Trophoblast cell (in vitro differentiated cells and primary cell): Measurements from ENCODE around the gene GDAP2.

Experiments used
- DNase-seq, 2 donors: peaks; one replicate each; pipeline ENCODE4 v3.0.0-alpha.2; 2016
- H2AFZ ChIP-seq: 2 replicates; pipeline ENCODE4 v1.6.1; 2013; ENCODE audit warnings: low read length, moderate library complexity, mild to moderate bottlenecking; ENCODE audit not compliant: insufficient read depth, poor library complexity
- H2AK5ac ChIP-seq: 2 replicates; pipeline ENCODE4 v1.6.1; 2013; ENCODE audit warnings: mild to moderate bottlenecking, low read length
- H2BK120ac ChIP-seq: 2 replicates; pipeline ENCODE4 v1.6.1; 2013; ENCODE audit warnings: low read length, mild to moderate bottlenecking, moderate library complexity; ENCODE audit not compliant: insufficient read depth, poor library complexity
- H2BK12ac ChIP-seq: 2 replicates; pipeline ENCODE4 v1.6.1; 2013; ENCODE audit warnings: mild to moderate bottlenecking, low read length, moderate library complexity
- H2BK5ac ChIP-seq: 2 replicates; pipeline ENCODE4 v1.6.1; 2013; ENCODE audit warnings: low read length, low read depth, moderate library complexity, mild to moderate bottlenecking; ENCODE audit not compliant: poor library complexity
- H3K14ac ChIP-seq: 2 replicates; pipeline ENCODE4 v1.6.1; 2013; ENCODE audit warnings: mild to moderate bottlenecking, low read length
- H3K18ac ChIP-seq: 2 replicates; pipeline ENCODE4 v1.6.1; 2013; ENCODE audit warnings: mild to moderate bottlenecking, low read length
- H3K23ac ChIP-seq: 2 replicates; pipeline ENCODE4 v1.6.1; 2013; ENCODE audit warnings: low read length
- H3K27ac ChIP-seq: 2 replicates; pipeline ENCODE4 v1.5.1; 2013; ENCODE audit warnings: low read depth, mild to moderate bottlenecking, inconsistent platforms, low read length, moderate library complexity
- H3K27me3 ChIP-seq: 2 replicates; pipeline ENCODE4 v1.6.1; 2013; ENCODE audit warnings: inconsistent platforms, mild to moderate bottlenecking, low read length, moderate library complexity; ENCODE audit not compliant: insufficient read depth
- H3K36me3 ChIP-seq, 2 experiments: 1 replicate in 1 of 2; 2 replicates in 1 of 2; pipeline ENCODE4 v1.6.1; 2013; ENCODE audit warnings: low read length in 2 of 2, mild to moderate bottlenecking in 2 of 2, moderate library complexity in 1 of 2; ENCODE audit not compliant: insufficient read depth in 2 of 2, control insufficient read depth in 1 of 2
- H3K4ac ChIP-seq: 2 replicates; pipeline ENCODE4 v1.6.1; 2013; ENCODE audit warnings: low read depth, mild to moderate bottlenecking, low read length, moderate library complexity
- H3K4me1 ChIP-seq, 2 experiments: 1 replicate in 1 of 2; 2 replicates in 1 of 2; pipeline ENCODE4 v1.6.1; 2013; ENCODE audit warnings: low read length in 2 of 2, mild to moderate bottlenecking in 2 of 2, moderate library complexity in 1 of 2; ENCODE audit not compliant: insufficient read depth in 2 of 2, control insufficient read depth in 1 of 2
- H3K4me2 ChIP-seq: 2 replicates; pipeline ENCODE4 v1.6.1; 2013; ENCODE audit warnings: inconsistent platforms, mild to moderate bottlenecking, low read length, moderate library complexity
- H3K4me3 ChIP-seq: 2 replicates; pipeline ENCODE4 v1.5.1; 2013; ENCODE audit warnings: mild to moderate bottlenecking, low read depth, low read length, inconsistent platforms
- H3K79me1 ChIP-seq: one replicate; pipeline ENCODE4 v1.6.1; 2013; ENCODE audit warnings: low read length
- H3K79me2 ChIP-seq: 2 replicates; pipeline ENCODE4 v1.6.1; 2013; ENCODE audit warnings: low read length, mild to moderate bottlenecking; ENCODE audit not compliant: control insufficient read depth, insufficient read depth, poor library complexity
- H3K9ac ChIP-seq: 2 replicates; pipeline ENCODE4 v1.6.1; 2013; ENCODE audit warnings: mild to moderate bottlenecking, low read length
- H3K9me3 ChIP-seq: 2 replicates; pipeline ENCODE4 v1.6.1; 2013; ENCODE audit warnings: low read depth, mild to moderate bottlenecking, control low read depth, inconsistent platforms, low read length; ENCODE audit not compliant: insufficient read depth
- H4K12ac ChIP-seq: 2 replicates; pipeline ENCODE4 v1.6.1; 2013; ENCODE audit warnings: low read depth, mild to moderate bottlenecking, low read length, moderate library complexity
- H4K8ac ChIP-seq: 2 replicates; pipeline ENCODE4 v1.6.1; 2013; ENCODE audit warnings: low read depth, mild to moderate bottlenecking, low read length, moderate library complexity
- H4K91ac ChIP-seq: one replicate; pipeline ENCODE4 v1.6.1; 2013; ENCODE audit warnings: low read depth, mild to moderate bottlenecking, low read length, moderate library complexity
- WGBS: extraction: QIAGEN DNeasy Blood & Tissue Kit; methylation state at CpG from one replicate; pipeline ENCODE4 v1.1.7; 2013; ENCODE audit warnings: missing lambda C conversion rate; ENCODE audit not compliant: insufficient read length, insufficient coverage; ENCODE audit errors: extremely low coverage; 5-methylcytosine and 5-hydroxymethylcytosine counted together

Gene GDAP2

DNA sequence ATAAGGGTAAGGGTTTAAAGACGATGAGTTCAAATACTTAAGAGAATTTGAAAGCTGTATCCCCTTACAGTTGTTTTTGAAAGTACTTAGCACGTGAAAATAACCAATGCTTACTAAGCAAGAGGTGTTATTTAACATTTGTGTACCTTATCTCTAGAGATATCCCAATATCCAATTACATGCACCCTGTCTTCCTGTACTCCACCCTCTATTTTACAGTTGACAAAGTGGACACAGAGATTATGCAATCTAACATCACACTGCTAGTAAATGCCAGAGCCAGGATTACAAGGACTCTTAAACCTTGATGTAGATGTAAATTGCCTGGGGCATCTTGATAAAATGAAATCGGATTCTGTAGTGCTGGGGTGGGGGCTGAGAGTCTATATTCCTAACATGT, 72.0 kb downstream of the GDAP2 start:
- H3K27me3 ChIP-seq = no peaks in the 10 kb centered on the region

DNA sequence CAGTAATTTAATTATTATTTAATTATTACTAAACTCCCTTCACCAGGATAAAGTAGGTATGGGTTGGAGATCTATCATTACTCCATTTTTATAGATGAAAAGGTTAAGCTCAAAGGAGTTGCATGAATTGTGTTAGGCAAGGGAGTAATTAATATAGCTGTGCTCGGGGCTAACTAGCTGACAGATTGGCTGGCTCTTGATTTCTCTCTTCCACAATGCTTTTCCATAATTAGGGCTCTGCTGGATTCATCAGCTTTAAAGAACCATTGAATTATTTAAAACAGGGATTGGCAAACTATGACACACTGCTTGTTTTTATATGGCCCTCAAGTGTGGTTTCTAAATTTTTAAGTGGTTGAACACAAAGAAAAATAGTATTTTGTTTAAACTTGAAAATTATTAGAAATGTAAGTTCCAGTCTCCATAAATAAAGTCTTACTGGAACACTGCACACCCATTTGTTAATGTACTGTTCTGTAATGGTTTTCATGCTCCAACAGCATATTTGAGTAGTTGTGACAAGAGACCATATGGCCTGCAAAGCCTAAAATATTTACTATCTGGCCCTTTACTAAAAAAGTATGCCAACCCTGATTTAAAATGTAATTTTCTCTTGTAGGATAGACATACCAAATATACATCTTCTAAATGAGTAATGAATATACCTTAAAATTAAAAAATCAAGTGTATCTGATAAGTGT, 76.4 kb downstream of the GDAP2 start:
- Histone ChIP-seq H3K4me3 (no peak overlapping the region), H2AFZ (no peak overlapping the region), H3K18ac (no peak overlapping the region), H2BK12ac (no peak overlapping the region), H3K36me3 (no peaks in the 10 kb centered on the region), H3K27me3 (no peaks in the 10 kb centered on the region), H2AK5ac (no peak overlapping the region), H4K12ac (no peak overlapping the region), H3K14ac (no peak overlapping the region), H2BK120ac (no peak overlapping the region), H3K79me2 (no peaks in the 10 kb centered on the region), H3K23ac (no peak overlapping the region), H3K79me1 (no peaks in the 10 kb centered on the region), H4K91ac (no peak overlapping the region), H3K4me1 (no peaks in the 10 kb centered on the region), H3K4me2 (no peak overlapping the region), H4K8ac (no peak overlapping the region), H3K9ac (no peak overlapping the region), H3K27ac (no peak overlapping the region), H3K9me3 (no peaks in the 10 kb centered on the region), H3K4ac (no peak overlapping the region), H2BK5ac (no peak overlapping the region)
- WGBS = no CpG with 5 or more reads among the region's 1 CpG
- no peak for DNase-seq

More for the DNA sequence above, 72.0 kb downstream of the GDAP2 start:
- no peak overlapping the region for H3K27ac ChIP-seq
- no peak overlapping the region for H4K12ac ChIP-seq
- no peak overlapping the region for H2BK5ac ChIP-seq
- no peak overlapping the region for H3K4me2 ChIP-seq
- no peak overlapping the region for H3K23ac ChIP-seq
- no CpG with 5 or more reads among the region's 3 CpGs for WGBS
- no peak overlapping the region for H4K91ac ChIP-seq
- no peak overlapping the region for H2AK5ac ChIP-seq
- no peak overlapping the region for H2AFZ ChIP-seq
- no peak overlapping the region for H3K4me3 ChIP-seq
- no peak overlapping the region for H3K18ac ChIP-seq
- H3K36me3 ChIP-seq = no peaks in the 10 kb centered on the region
- H3K4me1 ChIP-seq = no peaks in the 10 kb centered on the region
- H3K9ac ChIP-seq = no peak overlapping the region
- H3K4ac ChIP-seq = no peak overlapping the region
- no peaks in the 10 kb centered on the region for H3K79me2 ChIP-seq
- no peak overlapping the region for H4K8ac ChIP-seq
- H2BK120ac ChIP-seq = no peak overlapping the region
- H3K9me3 ChIP-seq = no peaks in the 10 kb centered on the region
- no peak overlapping the region for H2BK12ac ChIP-seq
- no peak overlapping the region for H3K14ac ChIP-seq
- DNase-seq = no peak
- H3K79me1 ChIP-seq = no peaks in the 10 kb centered on the region

DNA sequence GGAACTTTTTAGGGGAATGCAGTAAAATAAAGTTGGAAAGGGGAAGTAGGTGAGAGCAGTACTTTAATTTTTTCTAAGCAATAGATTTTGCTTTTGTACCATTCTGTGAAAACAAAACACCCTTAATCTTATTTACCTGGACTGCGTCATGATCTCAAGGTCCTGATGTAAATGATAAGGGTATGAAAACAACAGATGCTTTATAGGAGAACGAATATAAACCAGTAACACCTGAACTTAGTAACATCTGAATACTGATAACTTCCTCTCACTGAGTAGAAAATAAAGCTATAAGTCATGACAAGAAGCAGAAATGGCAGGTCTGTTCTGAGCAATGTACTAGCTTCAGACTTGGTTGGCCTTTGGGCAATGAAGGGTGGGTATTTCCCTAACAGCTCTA, 77.7 kb downstream of the GDAP2 start:
- Histone ChIP-seq H4K91ac (no peak overlapping the region), H3K9me3 (no peaks in the 10 kb centered on the region), H4K12ac (no peak overlapping the region), H3K27me3 (no peaks in the 10 kb centered on the region), H3K14ac (no peak overlapping the region), H2BK12ac (no peak overlapping the region), H3K27ac (no peak overlapping the region), H2BK120ac (no peak overlapping the region), H2AK5ac (no peak overlapping the region), H3K79me2 (no peaks in the 10 kb centered on the region), H3K4me3 (no peak overlapping the region), H3K23ac (no peak overlapping the region), H3K79me1 (no peaks in the 10 kb centered on the region), H3K4me1 (no peaks in the 10 kb centered on the region), H2BK5ac (no peak overlapping the region), H4K8ac (no peak overlapping the region), H3K4ac (no peak overlapping the region), H3K9ac (no peak overlapping the region), H3K4me2 (no peak overlapping the region), H2AFZ (no peak overlapping the region), H3K18ac (no peak overlapping the region), H3K36me3 (no peaks in the 10 kb centered on the region)
- DNase-seq = no peak
- no CpG with 5 or more reads among the region's 2 CpGs for WGBS

DNA sequence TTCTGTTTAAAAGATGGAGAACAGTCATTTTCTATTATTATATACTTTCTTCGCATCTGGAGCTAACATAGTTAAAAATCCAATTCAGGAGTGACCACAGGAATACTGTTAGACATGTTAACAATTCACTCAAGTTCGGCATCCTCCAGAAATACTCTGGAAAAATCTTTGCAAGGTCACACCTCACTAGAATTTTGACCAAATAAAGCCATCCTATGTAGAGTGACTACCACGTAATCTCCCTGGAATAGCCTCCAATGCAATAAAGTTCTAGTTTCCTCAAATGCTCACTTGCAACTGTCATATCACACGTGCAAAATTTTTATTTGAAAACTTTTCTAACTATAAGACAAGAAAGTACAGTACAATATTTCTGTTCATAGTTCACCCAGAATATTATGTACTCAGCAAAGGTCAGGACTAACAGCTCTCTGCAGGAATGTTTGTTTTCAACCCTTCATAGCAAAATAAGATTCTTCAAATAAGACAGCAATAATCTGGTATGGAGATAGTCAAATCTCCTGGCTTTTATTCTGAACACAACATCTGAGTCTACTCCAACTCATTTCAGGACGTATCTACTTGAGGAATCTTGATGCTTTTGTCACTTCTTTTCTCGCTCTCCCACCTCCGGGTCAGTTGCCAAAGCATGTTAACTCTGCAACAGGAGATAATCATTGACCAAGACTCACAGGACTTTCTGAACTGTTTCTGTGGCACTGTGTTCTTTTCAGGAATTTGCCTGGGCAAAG, 82.6 kb downstream of the GDAP2 start:
- no peak overlapping the region for H3K14ac ChIP-seq
- no peak overlapping the region for H3K9ac ChIP-seq
- no CpG with 5 or more reads among the region's 7 CpGs for WGBS
- no peak overlapping the region for H4K12ac ChIP-seq
- no peaks in the 10 kb centered on the region for H3K27me3 ChIP-seq
- H3K27ac ChIP-seq = no peak overlapping the region
- H3K36me3 ChIP-seq = no peaks in the 10 kb centered on the region
- H3K4ac ChIP-seq = no peak overlapping the region
- no peak overlapping the region for H4K8ac ChIP-seq
- no peak overlapping the region for H3K4me3 ChIP-seq
- H2AFZ ChIP-seq = no peak overlapping the region
- no peak overlapping the region for H3K4me2 ChIP-seq
- no peak overlapping the region for H2BK120ac ChIP-seq
- no peak overlapping the region for H2BK12ac ChIP-seq
- H2AK5ac ChIP-seq = no peak overlapping the region
- H3K4me1 ChIP-seq = no peaks in the 10 kb centered on the region
- H3K79me1 ChIP-seq = no peaks in the 10 kb centered on the region
- H3K18ac ChIP-seq = no peak overlapping the region
- no peak overlapping the region for H2BK5ac ChIP-seq
- H3K9me3 ChIP-seq = no peaks in the 10 kb centered on the region
- no peaks in the 10 kb centered on the region for H3K79me2 ChIP-seq
- H4K91ac ChIP-seq = no peak overlapping the region
- no peak for DNase-seq
- no peak overlapping the region for H3K23ac ChIP-seq
